Activated CD4-positive, CD25-positive, alpha-beta regulatory T cell treated with anti-CD3 and anti-CD28 coated beads, Interleukin-2, amount 50 U/mL, for 24 hours (primary cell): ENCODE measurements around the gene ASB8.

ENCODE experiments used
- ATAC-seq, 2 donors: fragments of 150-1000 bp; cut with Tn5 transposase; one replicate each; pipeline ENCODE4 v1.10.0; 2021; ENCODE audit warnings: mild to moderate bottlenecking in 1 of 2, moderate library complexity in 1 of 2

Gene ASB8

GRCh38 chr12:48104531-48104930 lies 52.8 kb downstream of the ASB8 start:
- ATAC-seq = no peak
